H9 (cell line): ENCODE data around the gene AKAP17A. TPM values are rescaled to one million over a fixed set of nuclear protein-coding genes. Genes with fewer than 3 reads are reported as not detected.

Experiments
- DNase-seq: peaks from one replicate; pipeline ENCODE4 v3.0.0-alpha.2; 2017
- H2AFZ ChIP-seq: one replicate; pipeline ENCODE4 v1.6.1; 2013; ENCODE audit warnings: mild to moderate bottlenecking, low read length, control low read depth, moderate library complexity
- H2AK5ac ChIP-seq: 2 replicates; pipeline ENCODE4 v1.6.1; 2013; ENCODE audit warnings: low read length, control low read depth, mixed read lengths; ENCODE audit not compliant: insufficient read length
- H2BK120ac ChIP-seq: one replicate; pipeline ENCODE4 v1.6.1; 2013; ENCODE audit warnings: low read depth, mild to moderate bottlenecking, low read length, control low read depth, inconsistent platforms; ENCODE audit not compliant: poor library complexity, severe bottlenecking
- H2BK12ac ChIP-seq: 2 replicates; pipeline ENCODE4 v1.6.1; 2013; ENCODE audit warnings: low read length, control low read depth, mixed read lengths, low read depth; ENCODE audit not compliant: insufficient read length
- H2BK15ac ChIP-seq: 2 replicates; pipeline ENCODE4 v1.6.1; 2013; ENCODE audit warnings: low read depth, low read length, control low read depth
- H2BK20ac ChIP-seq: one replicate; pipeline ENCODE4 v1.6.1; 2013; ENCODE audit warnings: low read depth, mild to moderate bottlenecking, low read length, control low read depth, inconsistent platforms; ENCODE audit not compliant: poor library complexity, severe bottlenecking
- H2BK5ac ChIP-seq: 2 replicates; pipeline ENCODE4 v1.6.1; 2013; ENCODE audit warnings: low read length, control low read depth, mixed read lengths; ENCODE audit not compliant: insufficient read length
- H3K14ac ChIP-seq: 2 replicates; pipeline ENCODE4 v1.6.1; 2013; ENCODE audit warnings: low read length, control low read depth; ENCODE audit not compliant: insufficient read depth
- H3K18ac ChIP-seq: 2 replicates; pipeline ENCODE4 v1.6.1; 2013; ENCODE audit warnings: low read depth, mild to moderate bottlenecking, mixed read lengths, low read length, control low read depth; ENCODE audit not compliant: insufficient read length
- H3K23ac ChIP-seq: 2 replicates; pipeline ENCODE4 v1.6.1; 2013; ENCODE audit warnings: low read length, control low read depth, mixed read lengths, low read depth; ENCODE audit not compliant: insufficient read length
- H3K23me2 ChIP-seq: 2 replicates; pipeline ENCODE4 v1.6.1; 2013; ENCODE audit warnings: low read depth, mild to moderate bottlenecking, mixed read lengths, low read length, control low read depth; ENCODE audit not compliant: insufficient read length, poor library complexity, severe bottlenecking
- H3K27ac ChIP-seq: 2 replicates; pipeline ENCODE4 v1.5.1; 2013; ENCODE audit warnings: low read length, control low read depth, mixed read lengths, low read depth; ENCODE audit not compliant: insufficient read length
- H3K27me3 ChIP-seq: 2 replicates; pipeline ENCODE4 v1.6.1; 2013; ENCODE audit warnings: low read length, control low read depth, inconsistent platforms; ENCODE audit not compliant: insufficient read depth
- H3K4ac ChIP-seq: 2 replicates; pipeline ENCODE4 v1.6.1; 2013; ENCODE audit warnings: low read depth, mild to moderate bottlenecking, control low read depth, inconsistent platforms, low read length, moderate library complexity
- H3K4me1 ChIP-seq: 2 replicates; pipeline ENCODE4 v1.6.1; 2013; ENCODE audit warnings: low read length, control low read depth, inconsistent platforms; ENCODE audit not compliant: insufficient read depth
- H3K4me2 ChIP-seq: 2 replicates; pipeline ENCODE4 v1.6.1; 2013; ENCODE audit warnings: low read length, control low read depth, mixed read lengths; ENCODE audit not compliant: insufficient read length, insufficient read depth
- H3K56ac ChIP-seq: 2 replicates; pipeline ENCODE4 v1.6.1; 2013; ENCODE audit warnings: low read depth, mild to moderate bottlenecking, mixed read lengths, low read length, control low read depth; ENCODE audit not compliant: insufficient read length
- H3K79me1 ChIP-seq: 2 replicates; pipeline ENCODE4 v1.6.1; 2013; ENCODE audit warnings: low read depth, mild to moderate bottlenecking, moderate library complexity, low read length, control low read depth, inconsistent platforms; ENCODE audit not compliant: insufficient read depth, poor library complexity, severe bottlenecking
- H3K79me2 ChIP-seq: 2 replicates; pipeline ENCODE4 v1.6.1; 2013; ENCODE audit warnings: low read length, control low read depth, inconsistent platforms; ENCODE audit not compliant: insufficient read depth
- H3K9ac ChIP-seq: 2 replicates; pipeline ENCODE4 v1.6.1; 2013; ENCODE audit warnings: low read length, control low read depth, mixed read lengths; ENCODE audit not compliant: insufficient read length; ENCODE audit errors: extremely low read depth
- H3K9me3 ChIP-seq: one replicate; pipeline ENCODE4 v1.6.1; 2013; ENCODE audit warnings: low read depth, low read length, inconsistent platforms; ENCODE audit not compliant: control insufficient read depth
- H3T11ph ChIP-seq: one replicate; pipeline ENCODE4 v1.6.1; 2013; ENCODE audit warnings: mild to moderate bottlenecking, low read length, control low read depth, inconsistent platforms
- H4K20me1 ChIP-seq: one replicate; pipeline ENCODE4 v1.6.1; 2013; ENCODE audit not compliant: control insufficient read depth, insufficient read length, insufficient read depth
- H4K5ac ChIP-seq: 2 replicates; pipeline ENCODE4 v1.6.1; 2013; ENCODE audit warnings: low read depth, mild to moderate bottlenecking, mixed read lengths, low read length, control low read depth; ENCODE audit not compliant: insufficient read length
- H4K8ac ChIP-seq: replicated peaks from 2 replicates; pipeline ENCODE4 v1.6.1; 2013; ENCODE audit warnings: low read length, control low read depth, mixed read lengths, low read depth; ENCODE audit not compliant: insufficient read length
- H4K91ac ChIP-seq: 2 replicates; pipeline ENCODE4 v1.6.1; 2013; ENCODE audit warnings: low read depth, mild to moderate bottlenecking, moderate library complexity, mixed read lengths, low read length, control low read depth; ENCODE audit not compliant: insufficient read length
- H3K27ac Mint-ChIP-seq, 3 experiments: 2 replicates in 2 of 3; 3 replicates in 1 of 3; pipeline ENCODE4 v1.8.0; 2020 to 2021; ENCODE audit warnings: mixed read lengths in 3 of 3, mild to moderate bottlenecking in 1 of 3, moderate library complexity in 1 of 3
- H3K27me3 Mint-ChIP-seq: 2 replicates; pipeline ENCODE4 v1.8.0; 2021; ENCODE audit warnings: low read depth, mild to moderate bottlenecking, moderate library complexity, mixed read lengths
- H3K36me3 Mint-ChIP-seq, 3 experiments: 2 replicates in 2 of 3; 3 replicates in 1 of 3; pipeline ENCODE4 v1.8.0; 2020 to 2021; ENCODE audit warnings: low read depth in 3 of 3, mixed read lengths in 3 of 3; ENCODE audit not compliant: insufficient read depth in 1 of 3
- H3K4me1 Mint-ChIP-seq, 2 experiments: 2 replicates each; pipeline ENCODE4 v1.8.0; 2020; ENCODE audit warnings: mixed read lengths in 2 of 2
- H3K4me3 Mint-ChIP-seq, 2 experiments: 2 replicates in 1 of 2; 3 replicates in 1 of 2; pipeline ENCODE4 v1.8.0; 2020 to 2021; ENCODE audit warnings: mild to moderate bottlenecking in 2 of 2, mixed read lengths in 2 of 2, moderate library complexity in 1 of 2
- H3K9me3 Mint-ChIP-seq, 2 experiments: 2 replicates in 1 of 2; 3 replicates in 1 of 2; pipeline ENCODE4 v1.8.0; 2020; ENCODE audit warnings: mild to moderate bottlenecking in 2 of 2, mixed read lengths in 2 of 2, moderate library complexity in 1 of 2
- CTCF ChIP-seq: fragments of 200-600 bp; sonication (generic); conservative IDR thresholded peaks from 3 replicates; pipeline ENCODE4 v1.8.0; 2021; ENCODE audit warnings: antibody characterized with exemption, mild to moderate bottlenecking
- WGBS: extraction: QIAGEN DNeasy Blood & Tissue Kit; methylation state at CpG from one replicate; pipeline ENCODE4 v1.1.7; 2013; ENCODE audit warnings: missing lambda C conversion rate, low lambda C conversion rate, mixed read lengths; ENCODE audit not compliant: insufficient read length; ENCODE audit errors: extremely low coverage; 5-methylcytosine and 5-hydroxymethylcytosine counted together
- total RNA-seq: library from RNA; stranded (reverse); gene quantifications from 2 replicates; pipeline ENCODE4 v1.2.1, GENCODE V29; 2021

The AKAP17A gene
- total RNA-seq, 1 experiment from 2014 or later, result 39.7 TPM

GRCh38 chrX:1589356-1590130 is 1.9 kb upstream of the AKAP17A start:
- H2BK15ac ChIP-seq, result no peak overlapping the region
- H3K23me2 ChIP-seq, result peaks cover 3% of the 10 kb centered on the region
- no peak overlapping the region for H2BK12ac ChIP-seq
- no peaks in the 10 kb centered on the region for H3K4me1 ChIP-seq
- no peaks in the 10 kb centered on the region for H3K9me3 ChIP-seq
- TF ChIP-seq CTCF, result no peak
- peaks cover 14 to 15% of the 10 kb centered on the region in 2 experiments for H3K4me1 Mint-ChIP-seq
- no peak overlapping the region for H3K9ac ChIP-seq
- peaks cover 2% of the 10 kb centered on the region for H3K79me1 ChIP-seq
- no peak overlapping the region for H3T11ph ChIP-seq
- no peak overlapping the region for H2BK20ac ChIP-seq
- H2BK5ac ChIP-seq, result no peak overlapping the region
- H3K14ac ChIP-seq, result no peak overlapping the region
- peaks cover 10 to 19% (median 15%) of the 10 kb centered on the region in 3 experiments; a peak in 6 of 7 replicates for H3K36me3 Mint-ChIP-seq
- peaks cover 0 to 2% of the 10 kb centered on the region in 2 experiments; a peak in 1 of 5 replicates for H3K9me3 Mint-ChIP-seq
- no peak overlapping the region for H3K56ac ChIP-seq
- no peak overlapping the region for H4K91ac ChIP-seq
- WGBS, result no CpG with 5 or more reads among the region's 12 CpGs
- no peak overlapping the region for H4K8ac ChIP-seq
- no peak for DNase-seq
- H3K27ac ChIP-seq, result no peak overlapping the region
- H3K79me2 ChIP-seq, result peaks cover 14% of the 10 kb centered on the region; the same call in 1 of the 2 replicates
- no peak overlapping the region for H3K4me3 Mint-ChIP-seq
- peak overlapping the region; percentile 17 for H4K5ac ChIP-seq
- no peak overlapping the region for H2AFZ ChIP-seq
- H3K4ac ChIP-seq, result no peak overlapping the region
- H2BK120ac ChIP-seq, result no peak overlapping the region
- H3K4me2 ChIP-seq, result no peak overlapping the region
- no peaks in the 10 kb centered on the region for H3K27me3 ChIP-seq
- H3K18ac ChIP-seq, result no peak overlapping the region
- no peaks in the 10 kb centered on the region for H4K20me1 ChIP-seq
- peak overlapping the region; percentile 75 for H2AK5ac ChIP-seq
- no peaks in the 10 kb centered on the region for H3K27me3 Mint-ChIP-seq
- no peak overlapping the region for H3K23ac ChIP-seq
- H3K27ac Mint-ChIP-seq, result peak overlapping the region; percentile 28 to 92 (median 68); a peak in 5 of 7 replicates
